ENCODE measurements around the gene CEP128.

- TF ChIP-seq CTCF (IDR thresholded peaks at IDR 0.05): no peak
- TF ChIP-seq POLR2A (IDR thresholded peaks at IDR 0.05): no peak
These were observed 190.3 kb downstream of the CEP128 start for GRCh38 chr14:80751285-80751684.

Measured in thyroid gland (tissue), 4 donors.